Measurements from ENCODE around the gene TAOK2. TPM values are rescaled to one million over a fixed set of nuclear protein-coding genes. Genes with fewer than 3 reads are reported as not detected.
A peak's percentile ranks its signal among the peaks of the same experiment; 100 is the strongest.

The TAOK2 gene
- total RNA-seq, 1 experiment from 2014 or later: 76.2 TPM

GRCh38 chr16:29994600-29995323 is 21.1 kb downstream of the TAOK2 start:
- DNase-seq: peak; percentile 88
- TSS peak; percentile 75 for BruUV-seq (replicated peaks)
- intact Hi-C loops (cut with micrococcal nuclease; ENCODE audit: unreplicated experiment): no loop called here
- Mint-ChIP-seq H3K36me3 (ENCODE audit: insufficient read depth, unreplicated experiment) (peaks cover 53% of the 10 kb centered on the region), H3K4me3 (ENCODE audit: low read depth, unreplicated experiment) (peak overlapping the region; percentile 100), H3K27me3 (ENCODE audit: unreplicated experiment) (no peaks in the 10 kb centered on the region), H3K4me1 (ENCODE audit: low read depth, unreplicated experiment) (peaks cover 26% of the 10 kb centered on the region), H3K9me3 (ENCODE audit: low read depth, unreplicated experiment) (no peaks in the 10 kb centered on the region), H3K27ac (ENCODE audit: unreplicated experiment) (peak overlapping the region; percentile 87)
- TF ChIP-seq CTCF (IDR thresholded peaks at IDR 0.05; ENCODE audit: unreplicated experiment): no peak
- CTCF ChIA-PET: interaction anchor here (1.1 to 1.2 kb wide), 4 partner anchors 11 to 68 kb away, joined by 3 to 5 read pairs (median 4); partner anchors contain the start of genes KCTD13 and TAOK2

GRCh38 chr16:29995324-29995910 is 21.7 kb downstream of the TAOK2 start, which contains the start of gene HIRIP3:
HIRIP3 (minus strand) TSS chr16:29995617; CDS start chr16:29995605, 12 bp downstream.
- peak within 1 kb of the TSS; percentile 87 for H3K27ac Mint-ChIP-seq (ENCODE audit: unreplicated experiment)
- CTCF ChIA-PET: interaction anchor here (0.6 to 1.2 kb wide), 4 partner anchors 10 to 147 kb away, joined by 3 to 5 read pairs (median 4); partner anchors contain the start of gene KCTD13

GRCh38 chr16:29995911-29996765 is 22.5 kb downstream of the TAOK2 start, which contains the start of gene INO80E:
INO80E (plus strand) TSS chr16:29996241; CDS start chr16:29996311, 70 bp downstream.
- Mint-ChIP-seq H3K9me3 (ENCODE audit: low read depth, unreplicated experiment) (no peaks in the 10 kb centered on the region), H3K4me3 (ENCODE audit: low read depth, unreplicated experiment) (peak within 1 kb of the TSS; percentile 100), H3K27me3 (ENCODE audit: unreplicated experiment) (no peaks in the 10 kb centered on the region), H3K36me3 (ENCODE audit: insufficient read depth, unreplicated experiment) (peaks cover 49% of the 10 kb centered on the region), H3K27ac (ENCODE audit: unreplicated experiment) (peak within 1 kb of the TSS; percentile 87), H3K4me1 (ENCODE audit: low read depth, unreplicated experiment) (peaks cover 26% of the 10 kb centered on the region)
- no TSS peak for BruUV-seq (replicated peaks)
- no peak for TF ChIP-seq CTCF (IDR thresholded peaks at IDR 0.05; ENCODE audit: unreplicated experiment)
- intact Hi-C loops (cut with micrococcal nuclease; ENCODE audit: unreplicated experiment): no loop called here
- CTCF ChIA-PET: interaction anchor here (0.6 to 1.2 kb wide), 4 partner anchors 10 to 148 kb away, joined by 3 to 5 read pairs (median 4); partner anchors contain the start of gene KCTD13
- peak; percentile 100 for DNase-seq

More at GRCh38 chr16:29995324-29995910, 21.7 kb downstream of the TAOK2 start, which contains the start of gene HIRIP3:
- peak within 1 kb of the TSS; percentile 100 for H3K4me3 Mint-ChIP-seq (ENCODE audit: low read depth, unreplicated experiment)
- BruUV-seq (replicated peaks): TSS peak; percentile 62
- H3K36me3 Mint-ChIP-seq (ENCODE audit: insufficient read depth, unreplicated experiment): peaks cover 53% of the 10 kb centered on the region
- no peaks in the 10 kb centered on the region for H3K9me3 Mint-ChIP-seq (ENCODE audit: low read depth, unreplicated experiment)
- intact Hi-C loops (cut with micrococcal nuclease; ENCODE audit: unreplicated experiment): no loop called here
- H3K27me3 Mint-ChIP-seq (ENCODE audit: unreplicated experiment): no peaks in the 10 kb centered on the region
- H3K4me1 Mint-ChIP-seq (ENCODE audit: low read depth, unreplicated experiment): peaks cover 26% of the 10 kb centered on the region
- peak; percentile 92 for DNase-seq
- no peak for TF ChIP-seq CTCF (IDR thresholded peaks at IDR 0.05; ENCODE audit: unreplicated experiment)

- peak overlapping the region; percentile 87 for H3K27ac Mint-ChIP-seq (ENCODE audit: unreplicated experiment)
- no peaks in the 10 kb centered on the region for H3K27me3 Mint-ChIP-seq (ENCODE audit: unreplicated experiment)
- BruUV-seq (replicated peaks): no TSS peak
- H3K9me3 Mint-ChIP-seq (ENCODE audit: low read depth, unreplicated experiment): no peaks in the 10 kb centered on the region
- H3K4me1 Mint-ChIP-seq (ENCODE audit: low read depth, unreplicated experiment): peaks cover 26% of the 10 kb centered on the region
- intact Hi-C loops (cut with micrococcal nuclease; ENCODE audit: unreplicated experiment): no loop called here
- no peak for TF ChIP-seq CTCF (IDR thresholded peaks at IDR 0.05; ENCODE audit: unreplicated experiment)
- peaks cover 49% of the 10 kb centered on the region for H3K36me3 Mint-ChIP-seq (ENCODE audit: insufficient read depth, unreplicated experiment)
- CTCF ChIA-PET: no interaction called here
- no peak for DNase-seq
- peak overlapping the region; percentile 100 for H3K4me3 Mint-ChIP-seq (ENCODE audit: low read depth, unreplicated experiment)
Observed at GRCh38 chr16:29996766-29997250, 23.1 kb downstream of the TAOK2 start.
